ENCODE results near the gene RNF157.

RNF157 gene

DNA sequence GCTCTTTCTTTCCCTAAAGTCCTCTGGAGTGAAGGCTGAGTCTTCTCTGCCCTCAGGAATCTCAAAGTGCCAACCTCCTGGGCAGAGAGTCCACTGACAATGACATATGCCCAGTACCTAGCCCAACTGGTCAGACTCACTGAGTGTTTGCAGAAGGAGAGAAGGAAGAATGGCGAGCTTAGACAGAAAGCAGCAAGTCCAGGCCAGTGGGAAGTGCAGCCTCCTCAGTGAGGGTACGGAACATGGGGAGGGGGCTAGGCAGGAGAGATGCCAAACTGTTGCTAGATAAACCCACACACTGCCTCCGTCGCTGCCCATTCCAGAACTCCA is 137.4 kb downstream of the RNF157 start:
- DNase-seq = no peak
- Histone ChIP-seq H3K18ac (ENCODE audit: low read length) (no peak overlapping the region), H3K79me2 (ENCODE audit: control insufficient read depth, insufficient read depth, low read length) (peaks cover 10% of the 10 kb centered on the region), H4K8ac (ENCODE audit: low read depth, low read length) (no peak overlapping the region), H3K79me1 (ENCODE audit: low read length) (peaks cover 10% of the 10 kb centered on the region), H3K9ac (ENCODE audit: low read length) (peak overlapping the region; percentile 98), H2BK15ac (replicated peaks; ENCODE audit: low read depth) (no peak overlapping the region), H3K4ac (ENCODE audit: low read depth, low read length) (peak overlapping the region; percentile 18), H3K27me3 (ENCODE audit: insufficient read depth, low read length, poor library complexity) (no peaks in the 10 kb centered on the region), H3K36me3 (ENCODE audit: control insufficient read depth, insufficient read depth, low read length) (peaks cover 2% of the 10 kb centered on the region), H3K56ac (ENCODE audit: low read length) (peak overlapping the region; percentile 100), H3K27ac (ENCODE audit: low read depth, low read length) (peak overlapping the region; percentile 10), H3K4me3 (ENCODE audit: low read length) (peak overlapping the region; percentile 98), H4K5ac (ENCODE audit: low read length) (no peak overlapping the region), H3K4me1 (ENCODE audit: control insufficient read depth, low read depth, low read length) (peaks cover 2% of the 10 kb centered on the region), H2BK120ac (ENCODE audit: low read depth, low read length) (no peak overlapping the region), H2AK5ac (ENCODE audit: low read length) (no peak overlapping the region), H3K4me2 (ENCODE audit: low read length) (peak overlapping the region; percentile 99), H2BK5ac (ENCODE audit: low read length) (peak overlapping the region; percentile 13), H3K23ac (ENCODE audit: low read length) (no peak overlapping the region)
- WGBS (ENCODE audit: extremely low coverage, insufficient coverage, low lambda C conversion rate) = no CpG with 5 or more reads among the region's 4 CpGs

DNA sequence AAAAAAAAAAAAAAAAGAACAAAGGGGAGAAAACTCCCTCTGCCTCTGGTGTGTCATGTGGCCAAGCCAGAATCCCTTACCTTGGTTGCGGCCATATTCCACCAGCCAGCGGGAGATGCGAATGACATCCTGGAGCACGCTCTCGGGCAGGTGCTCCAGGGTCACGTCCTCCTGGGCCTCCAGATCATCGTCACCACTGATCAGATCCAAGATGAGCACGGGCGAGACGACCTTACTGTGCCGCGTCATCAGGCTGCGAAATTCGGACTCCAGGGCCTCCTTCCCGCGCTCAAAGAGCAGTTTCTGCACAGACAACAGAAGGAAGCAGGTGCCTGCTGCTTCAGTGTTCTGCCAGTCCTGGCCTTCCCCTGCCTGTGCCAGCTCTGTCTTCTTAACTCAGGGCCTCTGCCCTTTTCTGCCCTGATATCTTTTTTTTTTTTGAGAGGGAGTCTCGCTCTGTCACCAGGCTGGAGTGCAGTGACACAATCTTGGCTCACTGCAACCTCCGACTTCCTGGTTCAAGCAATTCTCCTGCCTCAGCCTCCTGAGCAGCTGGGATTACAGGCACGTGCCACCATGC is 142.5 kb downstream of the RNF157 start:
- no peak overlapping the region for H2BK120ac ChIP-seq (ENCODE audit: low read depth, low read length)
- H3K4ac ChIP-seq (ENCODE audit: low read depth, low read length) = no peak overlapping the region
- no peak overlapping the region for H2BK5ac ChIP-seq (ENCODE audit: low read length)
- peaks cover 14% of the 10 kb centered on the region for H3K36me3 ChIP-seq (ENCODE audit: control insufficient read depth, insufficient read depth, low read length)
- H3K23ac ChIP-seq (ENCODE audit: low read length) = no peak overlapping the region
- no peak overlapping the region for H4K8ac ChIP-seq (ENCODE audit: low read depth, low read length)
- no peak overlapping the region for H3K27ac ChIP-seq (ENCODE audit: low read depth, low read length)
- H3K56ac ChIP-seq (ENCODE audit: low read length) = no peak overlapping the region
- no peak overlapping the region for H3K9ac ChIP-seq (ENCODE audit: low read length)
- H3K79me1 ChIP-seq (ENCODE audit: low read length) = peaks cover 7% of the 10 kb centered on the region
- H3K79me2 ChIP-seq (ENCODE audit: control insufficient read depth, insufficient read depth, low read length) = peaks cover 6% of the 10 kb centered on the region
- no peak overlapping the region for H3K18ac ChIP-seq (ENCODE audit: low read length)
- H2AK5ac ChIP-seq (ENCODE audit: low read length) = no peak overlapping the region
- no peak for DNase-seq
- no CpG with 5 or more reads among the region's 19 CpGs for WGBS (ENCODE audit: extremely low coverage, insufficient coverage, low lambda C conversion rate)
- H3K4me3 ChIP-seq (ENCODE audit: low read length) = no peak overlapping the region
- H3K27me3 ChIP-seq (ENCODE audit: insufficient read depth, low read length, poor library complexity) = no peaks in the 10 kb centered on the region
- no peak overlapping the region for H3K4me2 ChIP-seq (ENCODE audit: low read length)
- H4K5ac ChIP-seq (ENCODE audit: low read length) = no peak overlapping the region
- peaks cover 2% of the 10 kb centered on the region for H3K4me1 ChIP-seq (ENCODE audit: control insufficient read depth, low read depth, low read length)
- H2BK15ac ChIP-seq (replicated peaks; ENCODE audit: low read depth) = no peak overlapping the region

DNA sequence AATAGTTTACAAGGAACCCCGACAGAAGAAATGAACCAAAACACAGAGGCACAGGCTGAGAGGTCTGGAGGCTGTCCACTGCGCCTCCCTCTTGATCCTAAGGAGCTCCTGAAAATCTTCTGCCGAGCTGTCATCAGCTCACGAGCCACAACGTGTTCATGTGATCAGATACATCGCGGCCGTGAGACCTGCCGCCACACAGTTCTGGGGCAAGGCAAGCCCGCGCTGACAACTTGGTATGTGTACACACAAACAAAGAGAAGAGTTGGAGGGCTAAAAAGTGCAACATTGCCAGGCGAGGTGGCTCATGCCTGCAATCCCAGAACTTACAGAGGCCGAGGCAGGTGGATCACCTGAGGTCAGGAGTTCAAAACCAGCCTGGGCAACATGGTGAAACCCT is 144.3 kb downstream of the RNF157 start:
- Histone ChIP-seq H2AK5ac (ENCODE audit: low read length) (no peak overlapping the region), H4K5ac (ENCODE audit: low read length) (no peak overlapping the region), H3K23ac (ENCODE audit: low read length) (no peak overlapping the region), H3K18ac (ENCODE audit: low read length) (no peak overlapping the region), H2BK15ac (replicated peaks; ENCODE audit: low read depth) (no peak overlapping the region), H2BK5ac (ENCODE audit: low read length) (no peak overlapping the region), H3K79me1 (ENCODE audit: low read length) (peaks cover 2% of the 10 kb centered on the region), H3K79me2 (ENCODE audit: control insufficient read depth, insufficient read depth, low read length) (no peaks in the 10 kb centered on the region), H4K8ac (ENCODE audit: low read depth, low read length) (no peak overlapping the region), H3K4me3 (ENCODE audit: low read length) (no peak overlapping the region), H3K9ac (ENCODE audit: low read length) (no peak overlapping the region), H3K56ac (ENCODE audit: low read length) (no peak overlapping the region), H2BK120ac (ENCODE audit: low read depth, low read length) (no peak overlapping the region), H3K36me3 (ENCODE audit: control insufficient read depth, insufficient read depth, low read length) (peaks cover 13% of the 10 kb centered on the region), H3K4me2 (ENCODE audit: low read length) (no peak overlapping the region), H3K4ac (ENCODE audit: low read depth, low read length) (no peak overlapping the region), H3K4me1 (ENCODE audit: control insufficient read depth, low read depth, low read length) (no peaks in the 10 kb centered on the region), H3K27ac (ENCODE audit: low read depth, low read length) (no peak overlapping the region), H3K27me3 (ENCODE audit: insufficient read depth, low read length, poor library complexity) (no peaks in the 10 kb centered on the region)
- no CpG with 5 or more reads among the region's 13 CpGs for WGBS (ENCODE audit: extremely low coverage, insufficient coverage, low lambda C conversion rate)
- no peak for DNase-seq

DNA sequence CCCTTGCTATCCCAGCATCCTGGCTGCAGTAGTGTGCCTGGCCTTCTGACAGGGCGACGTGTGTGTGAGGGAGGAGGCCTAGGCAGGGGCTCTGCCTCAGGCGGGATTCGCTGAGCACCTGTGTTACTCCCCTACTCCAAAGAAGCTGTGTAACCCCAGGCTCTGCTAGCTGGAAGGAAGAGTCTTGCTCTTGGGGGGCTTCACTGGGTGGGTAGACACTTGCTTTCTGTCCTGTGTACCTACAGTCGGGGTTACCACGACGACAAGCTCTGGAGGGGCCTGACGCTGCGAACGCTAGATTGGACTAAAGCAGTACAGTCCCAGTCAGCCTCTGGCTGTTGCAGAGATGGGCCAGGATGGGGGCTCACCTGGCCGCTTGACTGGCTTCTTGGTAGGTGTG is 146.2 kb downstream of the RNF157 start:
- Histone ChIP-seq H3K9ac (ENCODE audit: low read length) (no peak overlapping the region), H3K4ac (ENCODE audit: low read depth, low read length) (no peak overlapping the region), H3K4me2 (ENCODE audit: low read length) (no peak overlapping the region), H3K79me1 (ENCODE audit: low read length) (peaks cover 2% of the 10 kb centered on the region), H3K4me1 (ENCODE audit: control insufficient read depth, low read depth, low read length) (no peaks in the 10 kb centered on the region), H2BK5ac (ENCODE audit: low read length) (no peak overlapping the region), H4K8ac (ENCODE audit: low read depth, low read length) (no peak overlapping the region), H3K79me2 (ENCODE audit: control insufficient read depth, insufficient read depth, low read length) (no peaks in the 10 kb centered on the region), H3K23ac (ENCODE audit: low read length) (no peak overlapping the region), H3K27ac (ENCODE audit: low read depth, low read length) (no peak overlapping the region), H3K4me3 (ENCODE audit: low read length) (no peak overlapping the region), H3K27me3 (ENCODE audit: insufficient read depth, low read length, poor library complexity) (no peaks in the 10 kb centered on the region), H2BK120ac (ENCODE audit: low read depth, low read length) (no peak overlapping the region), H3K18ac (ENCODE audit: low read length) (no peak overlapping the region), H2AK5ac (ENCODE audit: low read length) (no peak overlapping the region), H4K5ac (ENCODE audit: low read length) (no peak overlapping the region), H2BK15ac (replicated peaks; ENCODE audit: low read depth) (no peak overlapping the region), H3K36me3 (ENCODE audit: control insufficient read depth, insufficient read depth, low read length) (peaks cover 14% of the 10 kb centered on the region), H3K56ac (ENCODE audit: low read length) (no peak overlapping the region)
- WGBS (ENCODE audit: extremely low coverage, insufficient coverage, low lambda C conversion rate) = no CpG with 5 or more reads among the region's 11 CpGs
- no peak for DNase-seq

DNA sequence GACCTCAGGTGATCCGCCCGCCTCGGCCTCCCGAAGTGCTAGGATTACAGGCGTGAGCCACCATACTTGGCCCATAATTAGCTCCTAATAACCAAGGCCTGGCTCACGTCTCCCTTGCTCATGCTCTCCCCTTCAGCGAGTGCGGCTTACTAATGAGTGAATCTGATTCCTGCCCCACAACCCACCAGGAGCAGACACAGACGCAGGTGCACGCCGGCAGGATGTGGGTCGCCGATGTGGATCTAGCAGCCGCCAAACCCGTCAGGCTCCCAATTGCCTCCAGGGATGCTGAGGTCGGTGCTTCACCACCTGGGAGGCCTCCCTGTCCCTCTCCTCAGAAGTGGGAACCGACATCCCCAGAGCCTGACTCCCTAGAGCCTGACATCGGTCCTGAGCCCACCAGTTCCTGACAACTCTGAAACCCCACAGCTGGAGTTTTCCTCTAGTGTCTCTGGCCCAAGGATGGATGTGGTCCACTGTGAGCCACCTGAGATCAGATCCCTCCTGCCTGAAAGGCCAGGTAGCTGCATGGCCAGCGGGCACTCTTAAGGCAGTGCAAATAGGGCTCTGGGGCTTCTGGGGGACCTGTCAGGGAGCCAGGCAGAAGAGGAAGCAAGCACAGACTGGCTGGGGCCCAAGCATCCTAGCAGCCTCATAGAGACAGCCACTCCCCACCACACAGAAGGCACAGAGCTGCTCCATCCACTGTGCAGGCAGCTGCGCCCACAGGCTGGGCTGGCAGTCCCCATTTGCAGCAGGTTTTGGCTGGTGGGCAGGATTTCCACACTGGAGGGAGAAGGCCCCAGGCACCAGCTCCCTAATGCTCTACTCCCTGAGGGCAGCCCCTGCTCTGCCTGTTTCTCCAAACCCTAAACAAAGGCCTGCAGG is 147.5 kb downstream of the RNF157 start:
- Histone ChIP-seq H3K9ac (ENCODE audit: low read length) (no peak overlapping the region), H3K79me2 (ENCODE audit: control insufficient read depth, insufficient read depth, low read length) (no peaks in the 10 kb centered on the region), H2BK15ac (replicated peaks; ENCODE audit: low read depth) (no peak overlapping the region), H3K27ac (ENCODE audit: low read depth, low read length) (no peak overlapping the region), H3K56ac (ENCODE audit: low read length) (no peak overlapping the region), H3K79me1 (ENCODE audit: low read length) (peaks cover 2% of the 10 kb centered on the region), H3K18ac (ENCODE audit: low read length) (no peak overlapping the region), H3K23ac (ENCODE audit: low read length) (no peak overlapping the region), H2AK5ac (ENCODE audit: low read length) (no peak overlapping the region), H4K8ac (ENCODE audit: low read depth, low read length) (no peak overlapping the region), H3K36me3 (ENCODE audit: control insufficient read depth, insufficient read depth, low read length) (peaks cover 20% of the 10 kb centered on the region), H3K4me2 (ENCODE audit: low read length) (no peak overlapping the region), H2BK120ac (ENCODE audit: low read depth, low read length) (no peak overlapping the region), H3K4ac (ENCODE audit: low read depth, low read length) (no peak overlapping the region), H3K27me3 (ENCODE audit: insufficient read depth, low read length, poor library complexity) (no peaks in the 10 kb centered on the region), H3K4me3 (ENCODE audit: low read length) (no peak overlapping the region), H4K5ac (ENCODE audit: low read length) (no peak overlapping the region), H3K4me1 (ENCODE audit: control insufficient read depth, low read depth, low read length) (no peaks in the 10 kb centered on the region), H2BK5ac (ENCODE audit: low read length) (no peak overlapping the region)
- no peak for DNase-seq
- no CpG with 5 or more reads among the region's 20 CpGs for WGBS (ENCODE audit: extremely low coverage, insufficient coverage, low lambda C conversion rate)
